Type B pancreatic cell (in vitro differentiated cells): ENCODE measurements around the gene TTC16. TPM values are rescaled to one million over a fixed set of nuclear protein-coding genes. Genes with fewer than 3 reads are reported as not detected.
A peak's percentile ranks its signal among the peaks of the same experiment; 100 is the strongest.
"Not testable (repeated sequence)": the region's sequence is repeated elsewhere in the genome, so short reads cannot be mapped to it uniquely, and the experiment has no call there.

ENCODE experiments used
- DNase-seq: peaks from one replicate; pipeline ENCODE4 v3.0.0; 2021; ENCODE audit warnings: mixed read lengths; ENCODE audit not compliant: unreplicated experiment; ENCODE audit errors: extremely low spot score
- H3K27ac Mint-ChIP-seq: 2 replicates; pipeline ENCODE4 v1.8.0; 2021; ENCODE audit warnings: mild to moderate bottlenecking, mixed read lengths
- H3K27me3 Mint-ChIP-seq: 2 replicates; pipeline ENCODE4 v1.8.0; 2021; ENCODE audit warnings: mixed read lengths
- H3K36me3 Mint-ChIP-seq: 2 replicates; pipeline ENCODE4 v1.8.0; 2021; ENCODE audit warnings: mixed read lengths
- H3K4me1 Mint-ChIP-seq: one replicate; pipeline ENCODE4 v1.8.0; 2021; ENCODE audit warnings: mixed read lengths; ENCODE audit not compliant: unreplicated experiment
- H3K4me3 Mint-ChIP-seq: 2 replicates; pipeline ENCODE4 v1.8.0; 2021; ENCODE audit warnings: mild to moderate bottlenecking, mixed read lengths
- H3K9me3 Mint-ChIP-seq: 2 replicates; pipeline ENCODE4 v1.8.0; 2021; ENCODE audit warnings: mixed read lengths
- total RNA-seq: library from RNA; stranded (reverse); gene quantifications from 2 replicates; pipeline ENCODE4 v1.2.1, GENCODE V29; 2021; ENCODE audit warnings: low replicate concordance
- TF ChIP-seq, protein P1 (sequence below): fragments of 200-600 bp; sonication (generic); conservative IDR thresholded peaks from 2 replicates; pipeline ENCODE4 v1.5.0; 2021; ENCODE audit warnings: antibody characterized with exemption, mild to moderate bottlenecking

TTC16 gene
- total RNA-seq, 1 donor from 2014 or later: 0.10 TPM

DNA sequence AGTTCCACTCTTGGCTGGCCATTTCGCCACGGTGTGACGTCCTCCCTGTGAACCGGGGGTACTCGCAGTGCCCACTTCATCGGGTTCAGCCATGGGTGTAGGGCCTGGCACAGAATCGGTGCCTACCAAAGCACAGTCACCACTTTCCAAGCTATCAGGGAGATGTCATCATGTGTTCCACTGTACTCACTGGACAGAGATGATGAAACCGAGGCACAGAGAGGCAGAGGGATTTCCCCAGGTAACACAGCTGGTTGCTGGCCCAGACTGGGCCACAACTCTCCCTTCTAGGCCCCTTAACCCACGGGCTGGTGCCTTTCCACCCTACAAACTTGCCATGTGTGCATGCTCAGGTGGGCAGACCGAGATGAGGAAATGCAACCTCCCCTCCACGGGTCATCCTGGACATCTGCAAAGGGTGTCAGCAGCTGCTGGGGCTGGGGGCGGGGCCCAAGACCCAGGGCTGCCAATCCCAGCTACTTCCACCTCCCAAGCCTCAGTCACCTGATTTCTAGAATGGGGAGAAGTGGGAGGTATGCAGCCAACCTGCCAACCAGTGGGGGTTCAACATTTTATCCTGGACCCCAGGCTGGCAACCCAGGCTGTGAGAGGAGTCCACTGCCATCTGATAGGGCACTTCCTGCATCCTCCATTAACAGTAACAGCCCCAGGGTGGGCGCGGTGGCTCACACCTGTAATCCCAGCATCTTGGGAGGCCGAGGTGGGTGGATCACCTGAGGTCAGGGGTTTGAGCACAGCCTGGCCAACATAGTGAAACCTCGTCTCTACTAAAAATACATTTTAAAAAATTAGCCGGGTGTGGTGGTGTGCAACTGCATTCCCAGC is 63.5 kb downstream of the TTC16 start:
- no peaks in the 10 kb centered on the region for H3K9me3 Mint-ChIP-seq
- H3K4me3 Mint-ChIP-seq: no peak overlapping the region
- no peak for DNase-seq
- TF ChIP-seq, protein P1, sequence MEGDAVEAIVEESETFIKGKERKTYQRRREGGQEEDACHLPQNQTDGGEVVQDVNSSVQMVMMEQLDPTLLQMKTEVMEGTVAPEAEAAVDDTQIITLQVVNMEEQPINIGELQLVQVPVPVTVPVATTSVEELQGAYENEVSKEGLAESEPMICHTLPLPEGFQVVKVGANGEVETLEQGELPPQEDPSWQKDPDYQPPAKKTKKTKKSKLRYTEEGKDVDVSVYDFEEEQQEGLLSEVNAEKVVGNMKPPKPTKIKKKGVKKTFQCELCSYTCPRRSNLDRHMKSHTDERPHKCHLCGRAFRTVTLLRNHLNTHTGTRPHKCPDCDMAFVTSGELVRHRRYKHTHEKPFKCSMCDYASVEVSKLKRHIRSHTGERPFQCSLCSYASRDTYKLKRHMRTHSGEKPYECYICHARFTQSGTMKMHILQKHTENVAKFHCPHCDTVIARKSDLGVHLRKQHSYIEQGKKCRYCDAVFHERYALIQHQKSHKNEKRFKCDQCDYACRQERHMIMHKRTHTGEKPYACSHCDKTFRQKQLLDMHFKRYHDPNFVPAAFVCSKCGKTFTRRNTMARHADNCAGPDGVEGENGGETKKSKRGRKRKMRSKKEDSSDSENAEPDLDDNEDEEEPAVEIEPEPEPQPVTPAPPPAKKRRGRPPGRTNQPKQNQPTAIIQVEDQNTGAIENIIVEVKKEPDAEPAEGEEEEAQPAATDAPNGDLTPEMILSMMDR: no peak
- H3K36me3 Mint-ChIP-seq: no peaks in the 10 kb centered on the region
- no peaks in the 10 kb centered on the region for H3K27me3 Mint-ChIP-seq
- no peak overlapping the region for H3K27ac Mint-ChIP-seq
- H3K4me1 Mint-ChIP-seq: peaks cover 3% of the 10 kb centered on the region

DNA sequence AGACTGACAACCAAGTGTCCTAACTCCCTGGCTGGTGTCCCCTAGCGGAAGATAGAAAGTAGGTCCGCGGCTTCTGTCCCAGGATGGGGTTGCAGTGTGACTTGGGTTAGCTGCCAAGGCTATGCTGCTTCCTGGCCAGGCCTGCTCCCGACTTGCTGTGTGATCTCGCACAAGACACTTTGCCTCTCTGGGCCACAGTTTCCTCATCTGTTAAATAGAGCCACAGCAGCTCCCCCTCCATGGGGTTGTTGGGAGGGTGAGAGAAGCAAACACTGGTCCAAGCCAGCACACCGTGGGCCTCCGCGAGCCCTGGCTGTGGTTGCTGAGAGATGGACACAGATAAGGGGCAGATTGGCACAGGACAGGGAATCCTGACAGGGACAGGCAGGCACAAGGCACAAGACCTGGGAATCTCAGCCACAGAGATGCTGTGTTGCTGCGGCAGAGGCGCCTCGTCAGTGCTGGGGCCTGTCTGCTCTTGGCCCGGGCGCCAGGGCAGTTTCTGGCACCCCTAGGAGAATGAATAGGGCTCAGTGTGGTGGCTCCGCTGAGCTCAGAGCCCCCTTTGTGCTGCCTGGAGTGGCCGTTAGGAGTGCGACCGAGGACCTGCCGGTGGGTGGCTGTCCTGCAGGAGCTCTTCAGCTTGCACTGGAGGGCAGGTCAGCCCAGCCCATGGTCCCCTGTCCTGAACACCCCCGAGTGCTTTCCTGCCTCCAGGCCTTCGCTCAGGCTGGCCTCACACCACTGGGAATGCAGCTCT is 64.4 kb downstream of the TTC16 start:
- H3K9me3 Mint-ChIP-seq: no peaks in the 10 kb centered on the region
- H3K27me3 Mint-ChIP-seq: no peaks in the 10 kb centered on the region
- DNase-seq: no peak
- H3K4me1 Mint-ChIP-seq: peaks cover 3% of the 10 kb centered on the region
- no peak overlapping the region for H3K4me3 Mint-ChIP-seq
- H3K27ac Mint-ChIP-seq: no peak overlapping the region
- no peaks in the 10 kb centered on the region for H3K36me3 Mint-ChIP-seq
- TF ChIP-seq, protein P1: no peak

DNA sequence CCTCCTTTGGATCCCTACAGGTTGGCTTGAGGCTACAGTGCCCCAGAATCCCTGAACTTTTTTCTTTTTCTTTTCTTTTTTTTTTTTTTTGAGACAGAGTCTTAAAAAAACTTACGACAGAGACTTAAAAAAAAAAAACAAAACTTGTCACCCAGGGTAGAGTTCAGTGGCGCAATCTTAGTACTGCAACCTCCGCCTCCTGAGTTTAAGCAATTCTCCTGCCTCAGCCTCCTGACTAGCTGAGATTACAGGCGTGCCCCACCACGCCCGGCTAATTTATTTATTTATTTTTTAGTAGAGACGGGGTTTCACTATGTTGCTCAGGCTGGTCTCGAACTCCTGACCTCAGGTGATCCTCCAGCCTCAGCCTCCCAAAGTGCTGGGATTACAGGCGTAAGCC is 65.0 kb downstream of the TTC16 start:
- not testable (repeated sequence) for H3K36me3 Mint-ChIP-seq, H3K27me3 Mint-ChIP-seq, DNase-seq, H3K4me3 Mint-ChIP-seq, H3K27ac Mint-ChIP-seq, H3K4me1 Mint-ChIP-seq, H3K9me3 Mint-ChIP-seq
- TF ChIP-seq, protein P1: peak; percentile 62

Other genes starting within 250 kb of the TTC16 start
- 43.1 and 48.8 TPM in 2 replicates for gene STXBP1, start 103.8 kb upstream of the TTC16 start, total RNA-seq
- 0.26 and 8.0 TPM in 2 replicates for gene CFAP157, start 9.1 kb upstream of the TTC16 start, total RNA-seq
- gene PTRH1, start 416 bp upstream of the TTC16 start, total RNA-seq: 12.0 and 13.9 TPM in 2 replicates
- 21.5 and 21.9 TPM in 2 replicates for gene TOR2A, start 19.2 kb downstream of the TTC16 start, total RNA-seq
- 1.6 and 7.1 TPM in 2 replicates for gene SH2D3C, start 62.6 kb downstream of the TTC16 start, total RNA-seq
- gene CDK9, start 70.0 kb downstream of the TTC16 start, total RNA-seq: 65.8 and 77.3 TPM in 2 replicates
- gene FPGS, start 86.8 kb downstream of the TTC16 start, total RNA-seq: 18.7 and 42.4 TPM in 2 replicates
- gene ENG, start 138.6 kb downstream of the TTC16 start, total RNA-seq: 0.86 and 1.6 TPM in 2 replicates
- 35.2 and 59.8 TPM in 2 replicates for gene AK1, start 161.6 kb downstream of the TTC16 start, total RNA-seq
- 19.8 and 32.6 TPM in 2 replicates for gene ST6GALNAC6, start 183.5 kb downstream of the TTC16 start, total RNA-seq
- gene ST6GALNAC4, start 201.0 kb downstream of the TTC16 start, total RNA-seq: 11.9 and 17.5 TPM in 2 replicates
- gene PIP5KL1, start 214.7 kb downstream of the TTC16 start, total RNA-seq: 5.8 and 9.4 TPM in 2 replicates
- 41.6 and 56.3 TPM in 2 replicates for gene DPM2, start 221.8 kb downstream of the TTC16 start, total RNA-seq